DMS53 treated with DMSO at 0.1 percent for 48 hours (cell line): Measurements from ENCODE around the gene JARID2.

Source experiments
- DNase-seq: peaks from one replicate; lab custom pipeline; 2025; ENCODE audit not compliant: unreplicated experiment; lab: John Stamatoyannopoulos, UW

The JARID2 gene

DNA sequence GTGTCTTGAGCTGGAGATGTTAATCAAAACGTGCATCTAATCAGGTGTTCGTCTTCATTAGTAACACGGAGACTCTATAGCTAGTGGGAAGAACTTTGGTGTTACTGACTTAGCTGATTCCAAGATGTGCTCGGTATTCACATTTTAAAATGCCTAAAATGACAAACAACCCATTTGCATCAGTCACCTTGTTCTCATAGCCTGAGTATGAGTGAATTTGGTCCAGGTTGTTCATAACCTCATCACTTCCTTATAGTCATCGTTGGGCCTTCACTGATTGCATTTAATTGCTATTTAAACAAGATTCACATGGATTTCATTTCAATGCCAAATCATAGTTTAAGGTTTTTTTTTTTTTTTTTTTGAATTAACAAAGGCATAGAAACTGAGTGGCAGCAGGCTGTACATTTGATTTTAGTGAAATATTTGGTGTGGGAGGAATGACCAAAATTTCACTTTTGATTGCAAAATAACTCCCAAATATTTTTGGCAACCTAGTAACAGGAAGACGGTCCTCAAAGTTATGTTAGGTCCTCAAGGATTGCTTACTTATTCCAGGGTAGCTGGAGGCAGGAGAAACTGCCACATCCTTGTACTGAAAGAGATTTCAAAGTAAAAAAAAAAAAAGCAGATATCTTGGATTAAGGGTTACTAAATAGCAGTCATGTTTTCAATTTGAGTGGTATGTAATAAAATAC is 104.7 kb downstream of the JARID2 start:
- no peak for DNase-seq

DNA sequence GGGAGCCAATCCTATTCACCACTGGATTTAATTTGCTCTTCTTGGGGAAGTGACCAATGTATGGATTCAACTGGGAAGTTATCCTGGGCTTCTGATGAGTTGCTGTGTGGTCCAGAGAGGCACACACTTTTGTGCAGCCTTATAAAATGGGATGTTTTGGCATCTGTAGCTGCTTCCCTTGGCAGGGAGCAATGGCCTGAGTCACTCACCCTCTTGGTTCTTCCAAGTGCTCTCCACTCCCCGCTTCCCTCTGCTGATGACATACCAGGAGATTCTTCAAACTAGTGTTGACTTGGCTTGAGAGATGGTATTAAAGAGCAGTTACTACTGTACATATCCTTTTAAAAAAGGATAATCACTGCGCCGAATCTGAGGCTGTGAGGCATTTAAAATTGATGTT is 105.8 kb downstream of the JARID2 start:
- DNase-seq = no peak

DNA sequence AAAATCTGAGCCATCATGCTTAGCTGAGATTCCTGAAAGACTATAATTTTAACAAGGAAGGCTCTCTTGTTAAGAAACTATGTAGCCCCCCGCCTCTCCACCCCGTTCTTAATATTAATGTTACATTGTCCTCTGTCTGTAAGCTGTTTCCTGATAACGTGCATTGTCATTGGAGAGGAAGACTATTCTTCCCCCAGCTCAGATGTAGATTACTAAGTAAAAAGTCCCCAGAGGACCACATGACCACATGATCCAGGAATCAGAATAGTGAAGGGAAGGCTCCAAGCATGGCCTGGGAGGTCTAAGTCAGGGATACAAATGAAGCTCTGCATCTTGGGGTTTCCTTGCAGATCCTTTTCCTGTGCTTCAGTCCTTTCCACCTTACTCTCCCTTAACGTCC is 106.4 kb downstream of the JARID2 start:
- no peak for DNase-seq

DNA sequence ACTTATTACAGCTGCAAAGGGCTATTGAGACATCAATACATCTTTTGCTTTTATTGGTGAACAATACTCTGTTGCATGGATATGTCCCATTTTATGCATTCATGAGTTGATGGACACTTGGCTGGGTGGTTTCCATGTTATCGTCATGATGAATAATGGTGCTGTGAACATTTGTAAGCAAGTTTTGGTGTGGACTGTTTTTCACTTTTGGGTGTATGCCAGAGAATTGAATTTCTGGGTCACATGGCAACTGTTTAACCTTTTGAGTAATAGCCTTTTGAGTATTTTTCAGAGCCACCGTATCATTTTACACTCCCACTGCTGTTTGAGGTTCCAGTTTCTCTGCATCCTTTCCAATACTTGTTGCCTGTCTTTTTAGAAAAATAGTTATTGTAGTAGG is 107.0 kb downstream of the JARID2 start:
- no peak for DNase-seq

DNA sequence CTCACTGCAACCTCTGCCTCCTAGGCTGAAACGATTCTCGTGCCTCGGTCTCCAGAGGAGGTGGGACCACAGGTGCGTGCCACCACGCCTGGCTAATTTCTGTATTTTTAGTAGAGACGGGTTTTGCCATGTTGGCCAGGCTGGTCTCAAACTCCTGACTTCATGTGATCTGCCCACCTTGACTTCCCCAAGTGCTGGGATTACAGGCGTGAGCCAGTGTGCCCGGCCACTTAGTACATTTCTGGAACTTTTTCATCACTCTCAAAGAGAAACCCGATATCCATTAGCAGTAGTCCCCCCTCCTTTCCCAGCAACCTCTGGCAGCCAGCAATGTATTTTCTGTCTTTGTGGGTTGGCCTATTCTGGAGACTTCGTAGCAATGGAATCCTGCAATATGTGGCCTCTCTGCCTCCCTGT is 109.8 kb downstream of the JARID2 start:
- no peak for DNase-seq

DNA sequence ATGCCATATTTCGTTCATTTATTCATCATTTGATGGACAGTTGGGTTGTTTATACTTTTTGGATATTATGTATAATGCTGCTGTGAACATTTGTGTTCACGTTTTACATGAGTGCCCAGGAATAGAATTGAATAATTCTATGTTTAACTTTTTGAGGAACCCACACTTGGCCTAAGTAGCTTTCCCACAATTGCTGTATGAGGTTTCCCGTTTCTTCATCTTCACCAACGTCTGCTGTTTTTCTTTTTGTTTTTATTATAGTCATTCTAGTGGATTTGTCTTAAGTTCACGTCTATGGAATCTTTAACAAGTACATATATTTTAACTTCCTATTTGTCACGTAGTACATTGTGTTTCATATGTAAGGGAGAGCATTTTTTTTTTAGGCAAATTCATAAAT is 110.3 kb downstream of the JARID2 start:
- no peak for DNase-seq

DNA sequence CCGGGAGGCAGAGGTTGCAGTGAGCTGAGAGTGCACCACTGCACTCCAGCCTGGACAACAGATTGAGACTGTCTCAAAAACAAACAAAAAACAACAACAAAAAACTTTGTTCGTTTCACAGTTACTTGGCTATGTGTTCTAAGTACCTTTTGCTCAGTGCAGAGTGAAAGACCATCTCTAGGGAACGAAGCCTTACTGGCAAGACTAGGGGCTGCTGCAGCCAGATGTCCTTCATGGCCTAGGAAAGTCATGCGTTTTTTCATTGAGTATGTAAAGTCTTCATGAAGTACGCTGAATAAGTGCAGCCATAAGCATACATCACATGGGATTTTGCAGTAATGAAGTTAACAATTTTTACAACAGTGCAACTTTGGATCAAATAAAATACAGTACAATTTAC is 111.1 kb downstream of the JARID2 start:
- no peak for DNase-seq

DNA sequence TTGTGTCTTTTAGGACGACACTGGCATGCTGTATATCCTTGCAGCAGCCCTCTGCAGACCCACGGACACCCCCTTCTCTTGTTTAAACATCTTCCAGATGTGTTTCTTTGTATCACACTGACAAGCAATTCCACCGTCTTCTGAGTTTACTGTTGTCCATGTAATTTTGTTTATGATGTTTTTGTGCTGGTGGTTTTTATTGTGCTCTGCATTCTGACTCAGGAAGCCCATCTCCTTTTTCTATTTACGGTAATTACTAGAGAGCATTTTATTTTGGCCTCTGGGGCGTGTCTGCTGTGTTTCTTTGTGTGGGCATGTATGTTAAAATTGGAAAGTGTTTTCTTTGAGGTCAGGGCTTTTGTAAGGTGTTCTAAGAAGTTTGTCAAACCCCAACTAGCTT is 111.9 kb downstream of the JARID2 start:
- no peak for DNase-seq

DNA sequence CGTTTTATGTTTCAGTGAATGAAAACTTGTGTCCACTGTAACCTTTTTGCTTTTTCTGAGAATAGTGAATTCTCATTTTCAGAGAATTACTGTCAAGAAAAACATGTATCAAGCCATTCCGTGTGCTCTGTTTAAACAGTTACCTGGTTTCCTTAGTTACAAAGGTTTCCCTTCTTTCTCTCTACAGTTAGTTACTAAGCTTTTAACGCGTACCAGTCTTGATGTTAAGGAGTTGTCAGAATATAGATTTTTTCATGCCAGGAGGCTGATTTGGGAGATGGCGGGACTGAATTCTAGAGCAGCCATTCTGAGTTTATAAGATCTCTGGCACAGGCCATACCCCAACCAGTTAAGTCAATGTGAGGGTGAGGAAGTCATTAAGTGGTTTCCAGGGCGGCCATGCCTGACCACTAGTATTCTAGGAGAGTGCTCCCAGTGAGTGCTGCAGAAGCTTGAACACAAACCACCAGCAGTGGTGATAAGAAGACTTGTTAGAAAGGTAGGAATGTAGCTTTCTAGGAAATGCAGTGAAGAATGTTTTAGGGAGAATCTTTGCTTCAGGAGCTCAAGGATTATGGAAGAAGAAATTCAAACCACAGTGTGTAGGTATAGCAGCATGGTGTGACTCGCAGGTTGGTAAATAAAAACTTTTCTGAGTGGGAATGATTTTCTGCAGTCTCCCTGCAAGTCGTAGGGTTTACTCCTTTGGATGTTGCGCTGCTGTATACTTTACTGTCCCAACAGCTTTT is 112.9 kb downstream of the JARID2 start:
- DNase-seq = no peak

DNA sequence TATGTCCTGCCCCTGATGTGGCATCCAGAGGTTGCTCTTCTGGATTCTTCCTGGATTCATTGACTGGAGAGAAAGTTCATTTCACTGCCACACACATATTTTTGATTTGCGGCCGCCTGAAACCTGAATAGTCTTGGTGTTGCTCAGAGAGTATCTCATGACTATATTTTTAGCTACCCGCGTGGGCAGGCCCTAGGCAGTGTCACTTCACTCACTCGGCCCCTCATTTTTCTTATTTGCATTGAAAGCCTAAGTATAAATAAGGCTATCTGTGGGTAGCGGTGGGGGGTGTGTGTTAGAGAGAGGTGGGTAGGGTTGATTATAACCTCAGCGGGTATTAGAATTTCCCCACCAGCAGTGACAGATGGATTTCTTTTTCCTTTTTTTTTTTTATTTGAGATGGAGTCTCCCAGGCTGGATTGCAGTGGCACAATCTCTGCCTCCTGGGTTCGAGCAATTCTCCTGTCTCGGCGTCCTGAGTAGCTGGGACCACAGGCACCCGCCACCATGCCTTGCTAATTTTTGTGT is 113.5 kb downstream of the JARID2 start:
- DNase-seq = no peak

DNA sequence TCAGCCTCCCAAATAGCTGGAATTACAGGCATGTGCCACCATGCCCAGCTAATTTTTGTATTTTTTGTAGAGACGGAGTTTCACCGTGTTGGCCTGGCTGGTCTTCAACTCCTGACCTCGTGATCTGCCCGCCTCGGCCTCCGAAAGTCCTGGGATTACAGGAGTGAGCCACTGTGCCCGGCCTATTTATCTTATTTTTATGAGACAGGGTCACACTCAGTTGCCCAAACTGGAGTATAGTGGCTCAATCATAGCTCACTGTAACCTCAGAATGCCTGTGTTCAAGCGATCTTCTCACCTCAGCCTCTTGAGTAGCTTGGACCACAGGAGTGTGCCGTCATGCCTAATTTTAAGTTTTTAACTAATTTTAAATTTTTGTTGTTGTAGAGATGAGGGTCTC is 114.4 kb downstream of the JARID2 start:
- DNase-seq = no peak

DNA sequence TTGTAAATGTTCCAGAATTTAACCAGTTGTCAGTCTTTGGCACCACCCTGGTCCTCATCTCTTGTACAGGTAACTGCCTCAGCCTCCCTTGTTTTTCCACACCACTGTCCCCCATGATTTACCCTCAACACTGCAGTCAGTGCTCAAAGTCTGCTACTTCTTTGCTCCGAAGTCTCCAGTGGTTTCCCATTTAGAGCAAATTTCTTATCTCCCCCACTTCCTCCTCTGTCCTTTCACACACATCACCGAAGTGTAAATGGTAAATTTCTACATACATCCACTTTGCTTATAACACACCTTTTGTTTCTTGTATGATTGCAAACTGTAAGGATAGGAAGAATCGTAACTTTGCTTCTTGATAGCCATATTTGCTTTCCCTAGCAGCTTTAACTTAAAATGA is 115.3 kb downstream of the JARID2 start:
- DNase-seq = no peak

DNA sequence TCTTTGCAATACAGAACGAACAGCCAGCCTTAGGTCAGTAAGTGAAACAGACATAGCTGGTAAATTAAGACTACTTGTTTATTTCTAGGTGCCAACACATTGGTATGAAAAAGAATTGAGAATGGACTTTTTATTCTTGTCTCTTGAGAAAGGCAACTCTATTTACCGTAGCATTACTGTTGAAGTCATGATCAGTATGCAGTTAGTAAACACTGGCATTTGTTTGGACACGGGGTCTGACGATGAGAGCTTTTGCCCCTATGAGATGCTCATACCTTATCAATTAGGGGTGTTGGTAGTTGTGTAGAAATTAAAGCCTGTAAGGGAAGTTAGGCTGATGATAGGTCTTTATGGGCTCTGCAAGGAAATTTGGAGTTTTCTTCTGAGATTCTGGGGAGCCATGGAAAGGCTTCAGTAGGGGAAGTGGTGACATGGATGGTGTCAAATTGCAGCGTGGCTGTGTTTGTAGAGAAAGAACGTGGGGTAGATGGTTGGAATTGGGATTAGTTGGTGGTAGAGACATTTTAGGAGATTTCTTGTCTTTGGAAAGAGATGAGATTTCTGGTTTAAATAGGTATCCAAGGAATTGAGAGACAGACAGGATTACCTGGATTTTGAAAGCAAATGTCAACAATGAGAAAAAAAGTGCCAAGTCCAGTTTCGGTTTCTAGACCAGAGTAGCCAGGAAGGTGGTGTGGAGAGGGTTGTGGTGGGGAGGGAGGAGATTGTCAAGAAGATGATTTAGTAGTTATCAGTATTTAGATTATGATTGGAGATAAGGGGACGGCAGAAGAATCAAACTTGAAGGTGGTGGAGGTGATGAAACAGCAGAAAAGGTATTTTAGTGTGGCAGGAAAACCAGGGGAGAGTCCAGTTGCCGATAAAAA is 116.6 kb downstream of the JARID2 start:
- DNase-seq = no peak

DNA sequence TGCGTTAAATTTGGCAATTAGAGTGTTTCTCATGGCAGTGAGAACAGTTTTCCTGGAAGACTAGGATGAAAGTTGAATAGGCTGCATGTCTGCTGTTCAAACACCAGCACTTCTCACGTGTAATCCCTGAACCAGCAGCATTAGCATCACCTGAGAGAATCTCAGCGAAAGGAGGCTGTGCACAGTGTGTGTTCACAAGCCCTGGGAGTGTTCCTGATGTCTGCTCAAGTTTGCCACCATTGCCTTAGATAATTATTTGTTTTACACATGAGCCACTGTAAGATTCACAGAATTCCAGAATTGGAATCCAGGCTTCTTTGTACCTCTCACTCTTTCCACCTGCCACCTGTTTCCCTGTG is 117.3 kb downstream of the JARID2 start:
- DNase-seq = no peak

DNA sequence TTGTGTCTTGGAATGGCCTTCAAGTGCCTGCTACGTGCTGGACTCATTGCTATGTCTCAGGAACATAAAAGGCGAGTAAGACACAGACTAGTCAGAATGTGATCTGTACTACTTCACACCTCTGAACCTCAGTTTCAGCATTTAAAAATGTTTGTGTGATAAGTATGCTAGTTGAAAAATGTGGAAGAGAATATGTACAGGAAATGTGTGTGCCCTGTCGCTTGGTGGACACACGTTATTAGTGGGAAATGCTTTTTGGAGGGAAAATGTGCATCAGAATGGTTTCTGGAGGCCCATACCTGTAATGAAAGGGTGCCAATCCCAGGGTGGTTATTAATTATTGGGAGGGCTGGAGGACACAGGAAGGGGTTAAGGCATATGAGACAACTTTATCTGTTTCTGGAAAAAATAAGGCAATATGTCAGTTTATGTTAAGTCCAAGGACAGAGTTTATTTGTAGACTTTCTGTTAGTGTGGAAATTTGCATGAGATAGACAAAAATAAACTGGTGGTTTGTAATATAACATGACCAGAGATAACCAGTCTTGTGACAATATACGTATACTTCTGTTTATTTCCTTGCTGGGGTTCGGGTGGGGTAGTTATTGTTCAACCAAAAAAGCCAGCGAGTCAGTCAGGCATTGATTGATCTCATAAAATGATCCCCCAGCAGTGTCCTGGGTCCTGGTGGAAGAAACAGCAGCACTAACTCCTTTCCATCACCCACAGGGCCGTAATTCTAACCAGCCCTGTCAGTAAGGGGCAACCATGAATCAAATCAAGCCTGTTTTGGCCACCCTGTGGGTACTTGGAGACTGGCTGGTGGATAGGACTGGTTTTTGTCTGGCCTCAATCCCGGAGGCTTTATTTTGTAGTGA is 117.9 kb downstream of the JARID2 start:
- DNase-seq = no peak

DNA sequence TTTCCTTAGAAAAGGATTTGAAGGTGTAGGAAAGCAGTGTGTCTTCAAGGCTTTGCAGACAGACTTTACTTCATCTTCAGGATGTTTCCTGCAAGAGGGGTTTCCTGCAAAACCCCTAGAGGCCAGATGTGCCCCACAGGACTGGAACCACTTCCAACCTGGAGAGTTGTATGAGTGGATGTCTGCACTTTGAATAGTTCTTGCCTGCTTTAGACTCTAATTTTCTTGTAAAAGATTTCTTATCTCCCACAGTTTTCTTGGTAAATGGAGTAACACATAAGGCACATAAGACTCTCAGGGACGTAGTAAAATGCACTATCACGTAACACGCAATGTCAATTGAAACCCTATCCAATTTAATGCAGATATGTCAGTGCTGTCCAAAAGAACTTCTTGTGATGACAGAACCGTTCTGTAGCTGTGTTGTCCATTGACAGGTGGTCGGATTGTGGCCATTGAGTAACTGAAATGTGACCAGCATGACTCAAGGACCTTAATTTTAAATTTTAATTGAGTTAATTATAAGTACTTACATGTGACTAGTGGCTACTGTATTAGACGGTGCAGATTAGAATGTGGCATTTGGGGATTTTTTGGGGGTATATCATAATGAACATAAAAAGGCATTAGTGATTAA is 118.7 kb downstream of the JARID2 start:
- no peak for DNase-seq

DNA sequence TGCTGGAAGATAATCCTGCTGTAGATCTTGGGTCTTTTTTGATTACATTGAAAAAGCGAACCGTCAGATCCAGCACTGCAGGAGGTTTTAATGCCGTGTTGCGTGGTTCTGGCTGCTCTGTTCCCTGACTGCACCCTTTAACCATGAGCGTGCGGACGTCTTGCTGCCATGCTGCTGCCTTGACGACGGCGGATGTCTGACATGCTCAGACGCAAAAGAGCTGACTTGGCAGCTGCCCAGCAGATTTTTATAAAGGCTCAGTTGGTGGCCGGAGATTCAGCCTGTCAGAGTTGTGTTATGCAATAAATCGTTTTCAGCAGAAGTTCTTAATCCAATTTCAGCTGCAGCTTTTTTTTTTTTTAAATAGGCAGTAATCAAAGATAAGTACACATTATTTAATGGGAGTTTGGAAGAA is 119.4 kb downstream of the JARID2 start:
- DNase-seq = no peak

DNA sequence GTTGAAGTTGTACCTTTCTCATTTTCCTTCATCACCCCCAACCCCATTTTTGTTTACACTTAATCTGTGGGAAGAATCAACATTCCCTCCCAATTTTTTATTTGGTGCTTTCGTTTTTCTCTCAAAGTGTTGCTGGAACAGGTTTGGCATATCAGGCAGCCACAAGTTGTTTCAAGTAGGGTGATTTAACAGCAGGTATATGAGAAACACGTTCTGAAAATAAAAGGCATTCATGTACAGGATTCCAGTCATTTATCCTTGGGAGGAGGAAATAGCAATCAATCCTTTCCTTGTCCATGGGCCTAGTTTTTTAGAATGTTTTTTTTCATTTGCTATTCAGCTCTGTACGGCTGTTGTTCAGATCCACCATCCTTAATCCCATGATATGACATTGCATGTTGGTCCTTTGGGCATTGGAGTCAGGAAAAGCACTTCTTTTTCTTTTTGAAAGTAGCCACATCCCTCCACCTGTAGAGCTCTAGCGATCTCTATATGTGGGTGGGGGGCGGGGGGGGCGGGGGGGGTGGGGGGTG is 120.2 kb downstream of the JARID2 start:
- DNase-seq = no peak

DNA sequence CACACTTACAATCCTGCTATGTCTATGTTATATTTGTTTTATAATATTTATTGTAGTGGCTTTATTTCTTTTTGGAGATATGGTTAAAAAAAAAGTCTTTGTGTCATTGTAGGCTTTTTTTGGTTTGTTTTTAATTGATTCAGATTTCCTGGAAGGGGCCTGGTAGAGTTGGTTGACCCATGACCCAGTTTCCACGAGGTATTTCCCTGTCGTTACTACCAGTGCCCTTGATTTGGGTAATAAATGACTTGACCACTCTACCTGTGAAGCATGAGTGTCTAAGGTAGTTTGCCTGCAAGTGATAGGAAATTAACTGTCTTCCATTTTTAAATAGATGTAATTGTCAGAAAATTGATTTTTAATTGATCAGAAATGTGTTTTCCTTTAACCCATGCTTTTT is 121.0 kb downstream of the JARID2 start:
- no peak for DNase-seq

DNA sequence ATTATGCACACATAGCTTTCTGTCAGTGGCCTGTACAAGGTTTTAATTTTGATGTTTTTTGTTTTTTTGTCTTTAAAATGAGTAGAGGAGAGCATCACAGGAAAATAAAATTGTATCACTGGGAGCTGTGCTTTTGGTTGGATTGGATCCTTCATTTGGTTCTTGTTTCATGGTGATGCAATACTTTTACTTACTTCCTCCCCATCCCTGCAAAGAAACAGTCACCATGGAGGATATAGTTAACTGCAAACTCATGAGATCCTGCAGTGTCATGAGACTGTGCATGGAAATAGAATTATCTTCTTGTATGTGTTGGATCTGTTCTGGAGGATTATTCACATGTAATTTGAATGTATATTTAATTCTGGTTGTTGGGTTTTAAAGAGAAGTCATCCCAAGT is 122.3 kb downstream of the JARID2 start:
- DNase-seq = no peak
